Femur (tissue), 1 donor: ENCODE data around the gene CAMKK2.
"Not testable (repeated sequence)": the region's sequence is repeated elsewhere in the genome, so short reads cannot be mapped to it uniquely, and the experiment has no call there.

ENCODE experiments used
- DNase-seq: peaks from one replicate; pipeline ENCODE4 v3.0.0-alpha.2; 2017

The CAMKK2 gene

DNA sequence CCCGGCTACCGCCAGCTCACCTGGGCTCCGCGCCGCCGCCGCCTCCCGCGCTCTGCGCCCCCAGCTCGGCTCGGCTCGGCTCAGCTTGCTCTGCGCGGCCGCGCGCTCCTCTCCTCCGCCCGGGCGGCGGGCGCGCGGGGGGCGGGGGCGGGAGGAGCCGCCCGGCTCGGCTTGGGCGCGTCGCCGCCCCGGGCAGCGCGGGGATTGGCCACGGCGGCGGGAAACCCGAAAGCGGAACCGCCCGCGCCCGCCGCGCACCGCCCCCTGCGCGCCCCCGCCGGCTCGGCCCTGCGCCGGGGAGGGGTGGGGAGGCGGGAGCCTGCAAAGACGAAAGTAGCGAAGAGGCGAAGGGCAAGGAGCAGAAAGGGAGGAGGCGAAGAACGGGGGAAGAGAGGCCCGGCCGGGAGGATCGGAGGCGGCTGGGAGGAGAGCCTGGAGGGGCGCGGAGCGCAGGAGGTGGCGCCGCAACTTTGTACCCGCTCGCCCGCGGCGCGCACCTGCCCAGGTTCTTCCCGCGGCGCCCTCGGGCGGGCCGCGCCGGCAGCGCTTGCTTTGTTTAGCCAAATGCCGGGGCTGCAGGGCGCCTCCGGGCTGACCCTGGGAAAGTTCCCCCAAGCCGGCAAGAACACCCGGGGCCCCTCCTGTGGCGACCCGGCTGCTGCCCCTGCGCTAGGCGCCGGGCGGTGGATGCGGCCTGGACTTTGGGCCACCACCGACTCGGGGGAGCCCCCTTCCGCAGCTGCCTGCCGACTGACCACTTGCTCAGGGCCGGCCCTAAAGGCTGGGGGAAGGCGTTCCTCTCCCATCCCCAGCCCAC is at the start of gene CAMKK2:
Gene CAMKK2 (minus strand): TSS at position 92 of the 817 bp plus-strand sequence. CDS start 22,183 bp downstream, outside the sequence.
- peak; percentile 92 for DNase-seq

GRCh38 chr12:121345151-121345815 is 48.8 kb upstream of the CAMKK2 start:
- no peak for DNase-seq

GRCh38 chr12:121344506-121344905 is 48.0 kb upstream of the CAMKK2 start:
- DNase-seq: no peak

DNA sequence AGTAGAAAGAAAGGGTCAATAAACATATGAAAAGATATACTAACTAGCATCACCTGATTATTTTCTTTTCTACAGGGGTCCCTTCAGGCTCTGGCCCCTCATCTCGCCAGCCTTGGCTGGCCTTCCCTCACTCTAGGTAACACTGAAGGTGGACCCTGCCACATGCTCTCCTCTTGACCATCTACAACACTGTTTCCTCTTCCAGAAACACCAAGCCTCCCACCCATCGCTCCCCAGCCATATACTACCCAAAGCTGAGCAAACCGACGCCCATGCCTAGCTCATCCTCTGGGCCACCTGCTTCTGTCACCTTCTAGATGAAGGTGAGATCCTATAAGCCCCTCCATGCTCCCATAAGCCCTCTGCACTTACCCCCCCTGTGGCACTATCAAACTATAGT is 40.9 kb upstream of the CAMKK2 start:
- no peak for DNase-seq

DNA sequence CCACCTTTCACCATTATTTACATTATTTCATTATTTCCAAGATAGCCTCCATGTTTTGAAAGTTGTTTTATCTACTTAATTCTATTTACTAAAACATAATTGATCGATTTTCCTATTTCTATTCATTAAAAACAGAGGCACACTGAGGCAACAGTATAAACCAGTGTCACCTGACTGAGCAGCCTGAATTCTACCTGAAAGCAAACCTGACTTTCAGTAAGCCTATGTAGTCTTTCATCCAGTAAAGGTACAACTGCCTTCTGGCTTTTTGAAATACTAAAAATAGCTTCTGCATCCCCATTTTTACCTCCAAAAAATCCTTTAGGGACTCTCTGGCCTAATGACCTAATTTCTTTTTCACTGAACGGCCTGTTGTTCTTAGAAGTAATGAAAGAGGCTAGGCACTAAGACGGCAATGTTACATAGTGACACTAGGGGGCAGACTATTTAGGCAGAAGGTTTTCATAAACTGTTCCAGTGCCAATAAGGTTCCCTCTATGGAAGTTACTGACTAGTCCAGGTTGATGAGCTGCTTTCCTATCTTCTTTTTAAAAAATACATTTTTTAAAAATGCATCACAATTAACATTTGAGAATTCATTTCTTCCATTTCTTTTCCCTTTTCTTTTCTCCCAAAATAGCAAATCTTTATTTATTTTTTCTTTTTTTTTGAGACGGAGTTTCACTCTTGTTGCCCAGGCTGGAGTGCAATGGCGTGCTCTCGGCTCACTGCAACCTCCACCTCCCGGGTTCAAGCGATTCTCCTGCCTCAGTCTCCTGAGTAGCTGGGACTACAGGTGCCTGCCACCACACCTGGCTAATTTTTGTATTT is 38.2 kb upstream of the CAMKK2 start:
- no peak for DNase-seq

GRCh38 chr12:121333747-121334146 is 37.2 kb upstream of the CAMKK2 start:
- no peak for DNase-seq

- no peak for DNase-seq
Observed at GRCh38 chr12:121331248-121331647, 34.7 kb upstream of the CAMKK2 start.

DNA sequence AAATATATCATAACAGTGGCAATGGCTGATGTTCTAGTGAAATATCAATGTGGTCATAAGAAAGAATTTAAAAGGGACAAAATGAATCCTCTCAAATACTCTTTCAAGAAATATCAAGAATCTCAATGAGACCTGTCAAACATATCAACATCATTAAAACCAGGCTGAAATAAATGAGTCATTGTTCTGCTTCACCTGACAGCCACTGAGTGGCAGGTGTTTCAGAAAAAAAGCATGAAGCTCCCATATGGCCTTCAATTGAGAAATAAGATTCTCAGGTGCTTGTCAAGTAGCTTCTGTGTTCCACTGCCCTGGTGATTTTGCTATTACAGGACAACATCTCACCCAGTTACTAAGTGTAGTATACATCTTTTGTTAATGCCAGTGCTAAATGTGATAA is 34.2 kb upstream of the CAMKK2 start:
- DNase-seq: no peak

GRCh38 chr12:121330195-121330594 is 33.7 kb upstream of the CAMKK2 start:
- DNase-seq: no peak

DNA sequence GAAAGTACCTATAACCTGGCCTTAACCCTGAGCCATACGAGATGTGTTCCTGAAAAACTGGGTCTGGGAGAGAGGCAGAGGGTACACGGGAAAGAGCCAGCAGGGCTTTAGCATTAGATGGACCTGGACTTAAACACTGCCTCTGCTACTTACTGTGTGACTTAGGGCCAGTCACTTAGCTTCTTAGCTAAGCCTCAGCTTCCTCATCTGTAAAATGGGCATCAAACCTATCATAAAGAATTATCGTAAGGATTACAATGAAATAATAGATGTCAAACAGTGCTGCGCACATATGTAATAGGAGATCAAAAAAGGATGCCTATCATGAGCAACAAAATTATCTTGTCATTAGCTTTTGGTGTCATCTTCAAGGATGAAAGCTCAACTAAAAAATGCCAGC is 32.1 kb upstream of the CAMKK2 start:
- DNase-seq: no peak

- DNase-seq: peak; percentile 48
Observed at GRCh38 chr12:121326996-121327674, 30.6 kb upstream of the CAMKK2 start.

- DNase-seq: no peak
Observed at GRCh38 chr12:121325922-121326396, 29.4 kb upstream of the CAMKK2 start.

GRCh38 chr12:121323908-121324307 is 27.4 kb upstream of the CAMKK2 start:
- DNase-seq: no peak

DNA sequence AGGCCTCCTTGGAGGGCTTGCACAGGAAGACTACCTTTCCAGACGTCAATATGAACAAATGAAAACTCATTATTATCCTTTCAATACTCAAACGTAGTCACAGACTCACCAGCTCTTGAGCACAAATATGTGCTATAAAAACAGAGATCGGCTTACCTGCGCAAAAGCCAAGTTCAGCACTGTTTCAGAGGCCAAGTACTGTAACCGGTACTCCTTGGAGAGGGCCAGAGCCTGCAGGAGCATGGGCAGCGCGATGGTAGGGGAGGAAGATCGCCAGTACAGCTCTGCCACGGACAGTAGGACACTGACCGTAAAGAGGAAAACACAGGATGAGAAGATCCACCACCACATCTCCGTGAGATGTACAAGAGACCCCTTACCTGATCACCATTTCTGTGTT is 21.6 kb upstream of the CAMKK2 start:
- DNase-seq: no peak

DNA sequence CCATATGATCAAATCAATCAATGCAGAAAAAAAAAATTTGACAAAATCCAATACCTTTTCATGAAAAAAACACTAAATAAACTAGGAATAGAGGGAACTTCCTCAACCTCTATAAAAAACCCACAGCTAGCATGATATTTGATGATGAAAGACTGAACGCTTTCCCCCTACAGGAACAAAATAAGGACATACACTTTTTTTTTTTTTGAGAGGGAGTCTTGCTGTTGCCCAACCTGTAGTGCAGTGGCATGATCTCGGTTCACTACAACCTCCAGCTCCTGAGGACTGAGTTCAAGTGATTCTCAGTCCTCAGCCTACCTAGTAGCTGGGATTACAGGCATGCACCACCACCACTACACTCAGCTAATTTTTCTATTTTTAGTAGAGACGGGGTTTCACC is 17.9 kb upstream of the CAMKK2 start:
- DNase-seq: no peak

DNA sequence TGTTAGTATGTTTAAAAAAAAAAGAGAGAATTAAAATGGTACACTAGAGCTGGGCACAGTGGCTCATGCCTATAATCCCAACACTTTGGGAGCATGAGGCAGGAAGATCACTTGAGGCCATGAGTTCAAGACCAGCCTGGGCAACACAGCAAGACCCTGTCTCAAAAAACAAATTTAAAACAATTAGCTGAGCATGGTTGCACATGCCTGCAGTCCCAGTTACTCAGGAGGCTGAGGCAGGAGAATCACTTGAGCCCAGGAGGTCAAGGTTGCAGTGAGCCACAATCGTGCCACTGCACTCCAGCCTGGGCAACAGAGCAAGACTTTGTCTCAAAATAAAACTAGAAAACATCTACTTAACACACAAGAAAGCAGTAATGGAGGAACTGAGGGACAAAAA is 13.7 kb upstream of the CAMKK2 start:
- DNase-seq: not testable (repeated sequence)

GRCh38 chr12:121307397-121307796 is 10.9 kb upstream of the CAMKK2 start:
- not testable (repeated sequence) for DNase-seq

GRCh38 chr12:121304306-121304705 is 7.8 kb upstream of the CAMKK2 start:
- no peak for DNase-seq

GRCh38 chr12:121301876-121302275 is 5.4 kb upstream of the CAMKK2 start:
- DNase-seq: no peak

DNA sequence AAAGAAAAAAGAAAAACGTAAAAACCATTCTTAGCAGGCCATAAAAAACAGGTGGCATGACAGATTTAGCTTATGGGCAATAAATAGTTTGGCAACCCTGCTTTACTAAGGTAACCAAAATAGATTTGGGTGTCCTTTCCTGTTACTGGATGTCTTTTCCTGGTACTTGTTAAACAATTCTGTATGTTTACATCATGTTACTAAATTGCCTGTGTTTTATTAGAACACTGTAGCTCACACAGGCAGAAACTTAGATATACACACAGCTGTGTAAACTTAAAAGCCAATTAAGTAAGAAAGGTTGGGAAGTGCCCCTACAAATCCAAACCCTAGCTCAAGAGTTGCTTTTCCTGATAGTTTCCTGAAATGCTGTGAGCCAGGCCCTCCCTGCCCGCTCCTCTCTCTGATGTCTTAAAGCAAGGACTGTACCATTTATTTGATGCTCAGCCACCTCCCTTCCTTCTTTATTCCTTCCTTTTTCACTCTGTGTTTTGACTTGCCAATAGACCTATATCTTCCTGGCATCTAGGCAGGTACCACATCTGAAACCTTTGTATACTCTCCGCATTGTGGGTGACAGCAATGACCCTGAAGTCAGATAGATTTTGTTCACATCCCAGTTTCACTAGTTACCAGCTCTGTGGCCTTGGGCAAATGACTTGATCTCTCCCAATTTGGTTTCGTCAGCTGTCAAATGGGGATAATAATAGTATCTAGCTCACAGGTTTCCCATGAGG is 3.7 kb upstream of the CAMKK2 start:
- no peak for DNase-seq

- DNase-seq: no peak
Observed at GRCh38 chr12:121299662-121300061, 3.2 kb upstream of the CAMKK2 start.

GRCh38 chr12:121298411-121298810 is 1.9 kb upstream of the CAMKK2 start:
- DNase-seq: not testable (repeated sequence)
